ENCODE data around the gene SERP2. TPM values are rescaled to one million over a fixed set of nuclear protein-coding genes. Genes with fewer than 3 reads are reported as not detected.

Gene SERP2
- total and polyA plus RNA-seq, 2 donors (not counting 3 experiments of a cell fraction or from before 2014, with no cell fraction given): 0.30 TPM; not detected in 1

- FAIRE-seq: no peak
- no peak for DNase-seq (ENCODE audit: low read depth, low spot score)
- ChIA-PET CTCF (interaction anchor here (1.2 kb wide), 1 partner anchor 18 kb away, joined by 4 read pairs; no protein-coding TSS in a partner anchor), POLR2A (no interaction called here)
- no peaks in the 10 kb centered on the region for H3K36me3 ChIP-seq (ENCODE audit: control insufficient read depth in 2 of 2, extremely low read depth in 1 of 2, insufficient read depth in 2 of 2, low read length in 2 of 2)
- no peaks in the 10 kb centered on the region for H4K20me1 ChIP-seq (replicated peaks; ENCODE audit: control insufficient read depth, extremely low read depth, insufficient read depth, low read length)
- no peak overlapping the region for H2AFZ ChIP-seq (ENCODE audit: low read depth, low read length)
- H3K4me3 ChIP-seq (replicated peaks in 1 of 3; ENCODE audit: insufficient read depth in 1 of 3, low read depth in 1 of 3, low read length in 3 of 3): no peak overlapping the region
- H3K79me2 ChIP-seq (ENCODE audit: control insufficient read depth, insufficient read depth, low read length): no peaks in the 10 kb centered on the region
- BruUV-seq (replicated peaks): no TSS peak
- H3K27ac ChIP-seq (ENCODE audit: insufficient read depth, low read depth, low read length): no peak overlapping the region
- H3K9ac ChIP-seq (replicated peaks; ENCODE audit: extremely low read depth, insufficient read depth, low read length): no peak overlapping the region
- no peaks in the 10 kb centered on the region for H3K9me1 ChIP-seq (replicated peaks; ENCODE audit: control insufficient read depth, extremely low read depth, insufficient read depth, low read length)
- H3K9me3 ChIP-seq (replicated peaks; ENCODE audit: control insufficient read depth, insufficient read depth, low read length): no peaks in the 10 kb centered on the region
- TF ChIP-seq MYC (IDR thresholded peaks at IDR 0.05; ENCODE audit: low read depth, low read length) (no peak), JUN (IDR thresholded peaks at IDR 0.05; ENCODE audit: borderline replicate concordance, insufficient read depth, insufficient read length, low read depth) (no peak), MAX (IDR thresholded peaks at IDR 0.05; ENCODE audit: insufficient read depth, insufficient read length) (no peak), POLR2AphosphoS5 (IDR thresholded peaks at IDR 0.05; ENCODE audit: insufficient read depth, low read depth, low read length) (no peak), POLR2A (IDR thresholded peaks at IDR 0.05; ENCODE audit: low read depth, low read length) (no peak)
- H3K27me3 ChIP-seq (ENCODE audit: control insufficient read depth in 2 of 2, insufficient read depth in 2 of 2, low read length in 2 of 2): peaks cover 2 to 3% of the 10 kb centered on the region in 2 experiments
- dilution Hi-C loops (cut with MboI; ENCODE audit: extremely low pct_ligation_motif_present, low sequenced_read_pairs): no loop called here
- peaks cover 3% of the 10 kb centered on the region for H3K4me1 ChIP-seq (ENCODE audit: control insufficient read depth, extremely low read depth, insufficient read depth, low read length)
- no peak overlapping the region for H3K4me2 ChIP-seq (ENCODE audit: insufficient read depth, low read length)
- intact Hi-C loops (cut with micrococcal nuclease): no loop called here
These were observed 43.8 kb downstream of the SERP2 start for GRCh38 chr13:44417446-44417845.

GRCh38 chr13:44417876-44418275 lies 44.3 kb downstream of the SERP2 start:
- DNase-seq (ENCODE audit: low read depth, low spot score): no peak
- Histone ChIP-seq H3K36me3 (ENCODE audit: control insufficient read depth in 2 of 2, extremely low read depth in 1 of 2, insufficient read depth in 2 of 2, low read length in 2 of 2) (no peaks in the 10 kb centered on the region), H3K4me2 (ENCODE audit: insufficient read depth, low read length) (no peak overlapping the region), H3K27me3 (ENCODE audit: control insufficient read depth in 2 of 2, insufficient read depth in 2 of 2, low read length in 2 of 2) (peaks cover 2 to 4% of the 10 kb centered on the region in 2 experiments), H3K27ac (ENCODE audit: insufficient read depth, low read depth, low read length) (no peak overlapping the region), H3K9ac (replicated peaks; ENCODE audit: extremely low read depth, insufficient read depth, low read length) (no peak overlapping the region), H3K4me3 (replicated peaks in 1 of 3; ENCODE audit: insufficient read depth in 1 of 3, low read depth in 1 of 3, low read length in 3 of 3) (no peak overlapping the region), H4K20me1 (replicated peaks; ENCODE audit: control insufficient read depth, extremely low read depth, insufficient read depth, low read length) (no peaks in the 10 kb centered on the region), H3K9me3 (replicated peaks; ENCODE audit: control insufficient read depth, insufficient read depth, low read length) (no peaks in the 10 kb centered on the region), H3K9me1 (replicated peaks; ENCODE audit: control insufficient read depth, extremely low read depth, insufficient read depth, low read length) (no peaks in the 10 kb centered on the region), H2AFZ (ENCODE audit: low read depth, low read length) (no peak overlapping the region), H3K79me2 (ENCODE audit: control insufficient read depth, insufficient read depth, low read length) (no peaks in the 10 kb centered on the region), H3K4me1 (ENCODE audit: control insufficient read depth, extremely low read depth, insufficient read depth, low read length) (peaks cover under 1% of the 10 kb centered on the region)
- ChIA-PET POLR2A (no interaction called here), CTCF (interaction anchor here (0.7 to 1.2 kb wide), 3 partner anchors 17 to 509 kb away, joined by 3 to 4 read pairs (median 3); no protein-coding TSS in a partner anchor)
- intact Hi-C loops (cut with micrococcal nuclease): no loop called here
- FAIRE-seq: no peak
- dilution Hi-C loops (cut with MboI; ENCODE audit: extremely low pct_ligation_motif_present, low sequenced_read_pairs): no loop called here
- no TSS peak for BruUV-seq (replicated peaks)
- TF ChIP-seq POLR2AphosphoS5 (IDR thresholded peaks at IDR 0.05; ENCODE audit: insufficient read depth, low read depth, low read length) (no peak), CTCF (IDR thresholded peaks at IDR 0.05; ENCODE audit: extremely low read depth in 1 of 2, insufficient read depth in 1 of 2, low read depth in 1 of 2, low read length in 2 of 2) (no peak), GATA2 (IDR thresholded peaks at IDR 0.05; ENCODE audit: insufficient read depth, insufficient read length, low read depth, low read length) (no peak), MYC (IDR thresholded peaks at IDR 0.05; ENCODE audit: low read depth, low read length) (no peak), EZH2 (IDR thresholded peaks at IDR 0.05; ENCODE audit: borderline replicate concordance, low read depth, low read length, severe bottlenecking) (no peak), JUN (IDR thresholded peaks at IDR 0.05; ENCODE audit: borderline replicate concordance, insufficient read depth, insufficient read length, low read depth) (no peak), FOS (IDR thresholded peaks at IDR 0.05; ENCODE audit: borderline replicate concordance, insufficient read depth, low read length) (no peak), MAX (IDR thresholded peaks at IDR 0.05; ENCODE audit: insufficient read depth, insufficient read length) (no peak), POLR2A (IDR thresholded peaks at IDR 0.05; ENCODE audit: low read depth, low read length) (no peak)

All from endothelial cell of umbilical vein (primary cell).